HCT116 (cell line): Measurements from ENCODE around the gene SLC35F2. TPM values are rescaled to one million over a fixed set of nuclear protein-coding genes. Genes with fewer than 3 reads are reported as not detected.

Experiments
- ATAC-seq: fragments of 200-7000 bp; cut with Tn5 transposase; 2 replicates; pipeline ENCODE4 v1.9.1; 2020; ENCODE audit warnings: mild to moderate bottlenecking, moderate library complexity
- BruUV-seq: library from RNA; stranded (reverse); fragments of 400-500 nt; replicated peaks from 2 replicates; lab custom pipeline; 2021; lab: Mats Ljungman, UMichigan
- CTCF ChIA-PET: fragments of 300-600 bp; sonication (Branson Sonifier 250); formaldehyde crosslinking; loops from one replicate; lab custom pipeline; 2021; ENCODE audit warnings: antibody characterized with exemption; lab: Charles Lee
- POLR2A ChIA-PET: fragments of 300-600, 350-600 bp; sonication (Branson Sonifier 250); formaldehyde crosslinking; loops from one replicate; lab custom pipeline; 2021; ENCODE audit warnings: antibody characterized with exemption; lab: Charles Lee
- RAD21 ChIA-PET, 2 experiments: fragments of 300-600 bp; sonication (Branson Sonifier 250); formaldehyde crosslinking; loops; one replicate each; lab custom pipeline; 2023; ENCODE audit warnings: low total read pairs in 2 of 2; ENCODE audit not compliant: uncharacterized antibody in 2 of 2, unreplicated experiment in 2 of 2, low non-redundant PET in 1 of 2; lab: Charles Lee
- DNase-seq: peaks from one replicate; pipeline ENCODE4 v3.0.0-alpha.2; 2010; ENCODE audit warnings: low read depth, low spot score
- H2AFZ ChIP-seq: fragments of 200-600 bp; shearing (Covaris generic), sonication (generic); 2 replicates; pipeline ENCODE4 v1.6.1; 2017; ENCODE audit warnings: low read depth, mixed run types, mixed read lengths, antibody characterized with exemption, low read length; ENCODE audit not compliant: poor library complexity, severe bottlenecking
- H3K27ac ChIP-seq: 2 replicates; pipeline ENCODE4 v1.5.1; 2012; ENCODE audit warnings: low read depth, low read length
- H3K27me3 ChIP-seq: fragments of 200-600 bp; sonication (generic); 2 replicates; pipeline ENCODE4 v1.6.1; 2016; ENCODE audit warnings: mixed run types, low read length, mixed read lengths; ENCODE audit not compliant: insufficient read depth
- H3K36me3 ChIP-seq, 2 experiments: fragments of 200-500 bp in 1 of 2; fragments of 200-600 bp in 1 of 2; sonication (Bioruptor generic) in 1 of 2; sonication (generic) in 1 of 2; 2 replicates each; pipeline versions ENCODE4 v1.5.1 to v1.6.1; 2014 to 2016; ENCODE audit warnings: low read length in 2 of 2, inconsistent platforms in 1 of 2, mixed read lengths in 1 of 2, mixed run types in 1 of 2; ENCODE audit not compliant: insufficient read depth in 2 of 2, control insufficient read depth in 1 of 2
- H3K4me1 ChIP-seq, 2 experiments: fragments of 200-600 bp in 1 of 2; sonication (generic) in 1 of 2; 2 replicates each; pipeline versions ENCODE4 v1.5.1 to v1.6.1; 2012 to 2017; ENCODE audit warnings: low read length in 2 of 2, inconsistent platforms in 1 of 2, mild to moderate bottlenecking in 1 of 2, mixed read lengths in 1 of 2, mixed run types in 1 of 2, moderate library complexity in 1 of 2; ENCODE audit not compliant: insufficient read depth in 2 of 2, control insufficient read depth in 1 of 2
- H3K4me2 ChIP-seq: fragments of 200-600 bp; sonication (generic); 2 replicates; pipeline ENCODE4 v1.6.1; 2017; ENCODE audit warnings: mixed run types, low read length, mixed read lengths
- H3K4me3 ChIP-seq, 2 experiments: fragments of 200-600 bp in 1 of 2; sonication (generic) in 1 of 2; replicated peaks in 1 of 2; 2 replicates each; pipeline ENCODE4 v1.5.1; 2011 to 2016; ENCODE audit warnings: low read length in 2 of 2, control low read depth in 1 of 2, low read depth in 1 of 2, mild to moderate bottlenecking in 1 of 2, mixed read lengths in 1 of 2, mixed run types in 1 of 2
- H3K79me2 ChIP-seq: fragments of 200-600 bp; sonication (generic); 2 replicates; pipeline ENCODE4 v1.6.1; 2017; ENCODE audit warnings: mild to moderate bottlenecking, mixed run types, low read length, moderate library complexity, mixed read lengths; ENCODE audit not compliant: insufficient read depth
- H3K9ac ChIP-seq: fragments of 200-600 bp; sonication (generic); 2 replicates; pipeline ENCODE4 v1.6.1; 2016; ENCODE audit warnings: low read length, mixed read lengths
- H3K9me2 ChIP-seq: fragments of 200-600 bp; sonication (generic), shearing (Covaris generic); 2 replicates; pipeline ENCODE4 v1.6.1; 2017; ENCODE audit warnings: mixed run types, mild to moderate bottlenecking, moderate library complexity; ENCODE audit not compliant: insufficient read depth
- H3K9me3 ChIP-seq, 2 experiments: fragments of 200-500 bp in 1 of 2; fragments of 200-600 bp in 1 of 2; sonication (Bioruptor generic) in 1 of 2; sonication (generic) in 1 of 2; 2 replicates each; pipeline ENCODE4 v1.6.1; 2014 to 2017; ENCODE audit warnings: low read length in 2 of 2, mixed read lengths in 2 of 2, inconsistent platforms in 1 of 2, low read depth in 1 of 2, mild to moderate bottlenecking in 1 of 2, mixed run types in 1 of 2, moderate library complexity in 1 of 2; ENCODE audit not compliant: control insufficient read depth in 1 of 2, insufficient read depth in 1 of 2
- H4K20me1 ChIP-seq: fragments of 200-600 bp; sonication (generic), shearing (Covaris generic); 2 replicates; pipeline ENCODE4 v1.6.1; 2017; ENCODE audit warnings: mixed run types, mild to moderate bottlenecking, moderate library complexity; ENCODE audit not compliant: insufficient read depth
- EZH2 ChIP-seq: fragments of 200-600 bp; sonication (generic); IDR thresholded peaks from 2 replicates; pipeline ENCODE4 v1.6.1; 2017; ENCODE audit warnings: antibody characterized with exemption, mixed run types
- EZH2phosphoT487 ChIP-seq: fragments of 200-600 bp; IDR thresholded peaks from 2 replicates; pipeline ENCODE4 v1.6.1; 2018; ENCODE audit warnings: antibody characterized with exemption, borderline replicate concordance
- RAD21 ChIP-seq: IDR thresholded peaks from 2 replicates; pipeline ENCODE4 v1.6.1; 2012; ENCODE audit warnings: low read depth, mild to moderate bottlenecking
- SIN3A ChIP-seq: IDR thresholded peaks from 2 replicates; pipeline ENCODE4 v1.6.1; 2012; ENCODE audit warnings: low read depth
- SP1 ChIP-seq: IDR thresholded peaks from 2 replicates; pipeline ENCODE4 v1.6.1; 2012; ENCODE audit warnings: low read depth
- YY1 ChIP-seq: IDR thresholded peaks from 2 replicates; pipeline ENCODE4 v1.6.1; 2011; ENCODE audit warnings: low read length, low read depth, moderate library complexity, mild to moderate bottlenecking; ENCODE audit not compliant: insufficient replicate concordance; ENCODE audit errors: extremely low read depth
- ZNF274 ChIP-seq: fragments of 200-500 bp; sonication (Bioruptor generic); IDR thresholded peaks from 2 replicates; pipeline ENCODE4 v1.6.1; 2014; ENCODE audit warnings: mild to moderate bottlenecking, low read depth, low read length, inconsistent platforms
- intact Hi-C: fragments of 100-400 bp; cut with micrococcal nuclease; formaldehyde crosslinking; loops from 2 replicates; pipeline ENCODE4 v1.10.0; 2022
- total RNA-seq: library from RNA; stranded (reverse); gene quantifications from one replicate; pipeline ENCODE4 v1.2.1, GENCODE V29; 2021; ENCODE audit not compliant: unreplicated experiment
- TF ChIP-seq, protein P1 (sequence below): IDR thresholded peaks from 2 replicates; pipeline ENCODE4 v1.6.1; 2011; ENCODE audit warnings: mild to moderate bottlenecking, low read length, moderate library complexity; ENCODE audit not compliant: insufficient replicate concordance; ENCODE audit errors: extremely low read depth
- TF ChIP-seq, protein P2 (sequence below): IDR thresholded peaks from 2 replicates; pipeline ENCODE4 v1.6.1; 2012
- TF ChIP-seq, protein P3 (sequence below): IDR thresholded peaks from 2 replicates; pipeline ENCODE4 v1.6.1; 2012

Gene SLC35F2
- total RNA-seq, 1 experiment from 2014 or later = 53.5 TPM

DNA sequence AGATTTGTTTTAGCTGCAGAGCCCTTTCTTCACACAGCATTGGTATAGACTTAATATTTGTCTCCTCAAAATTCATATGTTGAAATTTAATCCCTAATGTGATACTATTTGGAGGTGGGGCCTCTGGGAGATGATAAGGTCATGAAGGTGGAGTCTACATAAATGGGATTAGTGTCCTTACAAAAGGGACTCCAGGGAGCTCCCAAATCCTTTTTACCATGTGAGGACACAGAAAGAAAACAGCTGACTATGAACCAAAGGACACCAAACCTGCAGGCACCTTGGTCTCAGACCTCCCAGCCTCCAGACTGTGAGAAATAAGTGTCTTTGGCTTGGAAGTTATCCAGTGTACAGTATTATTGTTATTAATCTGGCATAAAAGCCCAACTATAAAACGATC lies 10.2 kb downstream of the SLC35F2 start:
- no peak for ATAC-seq
- H3K4me1 ChIP-seq = peaks cover 21 to 48% of the 10 kb centered on the region in 2 experiments
- H3K9me2 ChIP-seq = no peaks in the 10 kb centered on the region
- H3K4me2 ChIP-seq = no peak overlapping the region
- no TSS peak for BruUV-seq
- H3K9me3 ChIP-seq = no peaks in the 10 kb centered on the region
- H2AFZ ChIP-seq = no peak overlapping the region
- peaks cover 6% of the 10 kb centered on the region; the same call in 1 of the 2 replicates for H4K20me1 ChIP-seq
- no peak for DNase-seq
- RAD21 ChIA-PET = no interaction called here
- CTCF ChIA-PET = no interaction called here
- no peak overlapping the region for H3K27ac ChIP-seq
- H3K9ac ChIP-seq = no peak overlapping the region
- POLR2A ChIA-PET = no interaction called here
- no peak overlapping the region for H3K4me3 ChIP-seq
- no peaks in the 10 kb centered on the region for H3K27me3 ChIP-seq
- intact Hi-C loops = no loop called here
- peaks cover 93% of the 10 kb centered on the region for H3K79me2 ChIP-seq
- H3K36me3 ChIP-seq = no peaks in the 10 kb centered on the region
- no peak for TF ChIP-seq EZH2
- TF ChIP-seq, all 23 proteins: peak for 0

DNA sequence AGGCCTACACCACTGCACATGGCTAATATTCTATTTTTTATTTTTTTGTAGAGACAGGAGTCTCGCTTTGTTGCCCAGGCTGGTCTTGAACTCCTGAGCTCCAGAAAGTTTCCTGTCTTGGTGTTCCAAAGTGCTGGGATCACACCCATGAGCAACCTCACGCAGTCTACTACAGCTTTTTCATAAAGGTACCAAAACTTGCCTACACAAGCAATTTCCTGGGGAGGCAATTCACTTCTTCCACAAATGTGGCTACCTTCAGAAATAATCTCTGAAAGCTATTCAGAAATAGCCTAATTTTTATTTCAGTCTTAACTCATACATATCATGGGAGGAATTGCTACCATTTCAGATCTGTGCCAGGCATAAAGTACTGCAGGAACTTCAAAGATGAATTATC lies 11.4 kb downstream of the SLC35F2 start:
- H3K36me3 ChIP-seq = no peaks in the 10 kb centered on the region
- intact Hi-C loops = no loop called here
- H3K9ac ChIP-seq = no peak overlapping the region
- H3K27me3 ChIP-seq = no peaks in the 10 kb centered on the region
- no peaks in the 10 kb centered on the region for H3K9me2 ChIP-seq
- ChIA-PET POLR2A (no interaction called here), CTCF (no interaction called here), RAD21 (no interaction called here)
- H3K27ac ChIP-seq = no peak overlapping the region
- TF ChIP-seq SP1 (no peak), RAD21 (no peak), SIN3A (no peak), ZNF274 (no peak), EZH2phosphoT487 (no peak), YY1 (no peak)
- TF ChIP-seq, protein P1, sequence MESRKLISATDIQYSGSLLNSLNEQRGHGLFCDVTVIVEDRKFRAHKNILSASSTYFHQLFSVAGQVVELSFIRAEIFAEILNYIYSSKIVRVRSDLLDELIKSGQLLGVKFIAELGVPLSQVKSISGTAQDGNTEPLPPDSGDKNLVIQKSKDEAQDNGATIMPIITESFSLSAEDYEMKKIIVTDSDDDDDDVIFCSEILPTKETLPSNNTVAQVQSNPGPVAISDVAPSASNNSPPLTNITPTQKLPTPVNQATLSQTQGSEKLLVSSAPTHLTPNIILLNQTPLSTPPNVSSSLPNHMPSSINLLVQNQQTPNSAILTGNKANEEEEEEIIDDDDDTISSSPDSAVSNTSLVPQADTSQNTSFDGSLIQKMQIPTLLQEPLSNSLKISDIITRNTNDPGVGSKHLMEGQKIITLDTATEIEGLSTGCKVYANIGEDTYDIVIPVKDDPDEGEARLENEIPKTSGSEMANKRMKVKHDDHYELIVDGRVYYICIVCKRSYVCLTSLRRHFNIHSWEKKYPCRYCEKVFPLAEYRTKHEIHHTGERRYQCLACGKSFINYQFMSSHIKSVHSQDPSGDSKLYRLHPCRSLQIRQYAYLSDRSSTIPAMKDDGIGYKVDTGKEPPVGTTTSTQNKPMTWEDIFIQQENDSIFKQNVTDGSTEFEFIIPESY = no peak
- TF ChIP-seq, protein P2, sequence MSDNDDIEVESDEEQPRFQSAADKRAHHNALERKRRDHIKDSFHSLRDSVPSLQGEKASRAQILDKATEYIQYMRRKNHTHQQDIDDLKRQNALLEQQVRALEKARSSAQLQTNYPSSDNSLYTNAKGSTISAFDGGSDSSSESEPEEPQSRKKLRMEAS = no peak
- TF ChIP-seq, protein P3, sequence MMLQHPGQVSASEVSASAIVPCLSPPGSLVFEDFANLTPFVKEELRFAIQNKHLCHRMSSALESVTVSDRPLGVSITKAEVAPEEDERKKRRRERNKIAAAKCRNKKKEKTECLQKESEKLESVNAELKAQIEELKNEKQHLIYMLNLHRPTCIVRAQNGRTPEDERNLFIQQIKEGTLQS = no peak
- H3K4me2 ChIP-seq = no peak overlapping the region
- no peak overlapping the region for H2AFZ ChIP-seq
- no peaks in the 10 kb centered on the region for H3K9me3 ChIP-seq
- no peak for DNase-seq
- H3K4me1 ChIP-seq = peaks cover 33 to 56% of the 10 kb centered on the region in 2 experiments
- no peak overlapping the region for H3K4me3 ChIP-seq
- no peak for ATAC-seq
- BruUV-seq = no TSS peak
- peaks cover 6% of the 10 kb centered on the region; the same call in 1 of the 2 replicates for H4K20me1 ChIP-seq
- peaks cover 93% of the 10 kb centered on the region for H3K79me2 ChIP-seq
